Stimulated activated naive CD4-positive, alpha-beta T cell treated with Interleukin-2 at 50 U/mL for 16 hours (primary cell): ENCODE results near the gene MOB3C.
A peak's percentile ranks its signal among the peaks of the same experiment; 100 is the strongest.

Experiments used
- DNase-seq: peaks from one replicate; lab custom pipeline; 2025; lab: John Stamatoyannopoulos, UW

The MOB3C gene

GRCh38 chr1:46638921-46639320 is 22.3 kb upstream of the MOB3C start:
- no peak for DNase-seq

GRCh38 chr1:46637444-46638083 is 21.0 kb upstream of the MOB3C start:
- DNase-seq, result no peak

GRCh38 chr1:46635205-46635604 is 18.6 kb upstream of the MOB3C start:
- DNase-seq, result no peak

- no peak for DNase-seq
Observed at GRCh38 chr1:46630719-46631118, 14.1 kb upstream of the MOB3C start.

GRCh38 chr1:46623743-46624644 is 7.4 kb upstream of the MOB3C start:
- no peak for DNase-seq

GRCh38 chr1:46622344-46622743 is 5.7 kb upstream of the MOB3C start:
- DNase-seq, result no peak

- DNase-seq, result no peak
Observed at GRCh38 chr1:46621930-46622329, 5.3 kb upstream of the MOB3C start.

GRCh38 chr1:46619656-46620258 is 3.1 kb upstream of the MOB3C start:
- no peak for DNase-seq

- no peak for DNase-seq
Observed at GRCh38 chr1:46618754-46619415, 2.3 kb upstream of the MOB3C start.

GRCh38 chr1:46617833-46618232 is 1.2 kb upstream of the MOB3C start:
- DNase-seq, result no peak

- no peak for DNase-seq
Observed at GRCh38 chr1:46617108-46617800, 643 bp upstream of the MOB3C start.

- no peak for DNase-seq
Observed at GRCh38 chr1:46615735-46616134, 876 bp downstream of the MOB3C start.

GRCh38 chr1:46615088-46615487 is 1.5 kb downstream of the MOB3C start:
- no peak for DNase-seq

- DNase-seq, result no peak
Observed at GRCh38 chr1:46614604-46614984, 2.0 kb downstream of the MOB3C start.

- DNase-seq, result peak; percentile 13
Observed at GRCh38 chr1:46613661-46614603, 2.7 kb downstream of the MOB3C start.

- DNase-seq, result no peak
Observed at GRCh38 chr1:46612937-46613660, 3.5 kb downstream of the MOB3C start.

GRCh38 chr1:46611691-46612221 is 4.9 kb downstream of the MOB3C start:
- DNase-seq, result no peak

GRCh38 chr1:46607345-46608130 is 9.1 kb downstream of the MOB3C start:
- no peak for DNase-seq
